HEK293T (cell line): ENCODE results near the gene BOLA3.

ENCODE experiments used
- CTCF ChIA-PET: fragments of 350-600 bp; formaldehyde crosslinking; extraction: SDS; loops from one replicate; lab custom pipeline; 2021; ENCODE audit warnings: antibody characterized with exemption, inconsistent platforms; lab: Yijun Ruan, JAX
- POLR2A ChIA-PET: fragments of 350-600 bp; formaldehyde crosslinking; extraction: SDS; loops from one replicate; lab custom pipeline; 2020; ENCODE audit warnings: antibody characterized with exemption, inconsistent platforms; lab: Yijun Ruan, JAX
- DNase-seq: peaks from one replicate; pipeline ENCODE4 v3.0.0; 2012; ENCODE audit warnings: mixed read lengths; ENCODE audit errors: extremely low spot score
- ARNT ChIP-seq: fragments of 450-650 bp; IDR thresholded peaks from 2 replicates; pipeline ENCODE4 v1.6.1; 2017; ENCODE audit warnings: mild to moderate bottlenecking
- BHLHE40 ChIP-seq: fragments of 450-650 bp; IDR thresholded peaks from 2 replicates; pipeline ENCODE4 v1.6.1; 2016; ENCODE audit warnings: mild to moderate bottlenecking, moderate library complexity, borderline replicate concordance
- CTBP1 ChIP-seq: fragments of 450-650 bp; IDR thresholded peaks from 2 replicates; pipeline ENCODE4 v1.6.1; 2016; ENCODE audit warnings: borderline replicate concordance
- ELF4 ChIP-seq: fragments of 450-650 bp; IDR thresholded peaks from 2 replicates; pipeline ENCODE4 v1.6.1; 2017; ENCODE audit warnings: antibody characterized with exemption
- FOXA1 ChIP-seq: fragments of 450-650 bp; IDR thresholded peaks from 2 replicates; pipeline ENCODE4 v1.6.1; 2016; ENCODE audit warnings: mild to moderate bottlenecking
- FOXK2 ChIP-seq: fragments of 450-650 bp; IDR thresholded peaks from 2 replicates; pipeline ENCODE4 v1.6.1; 2016; ENCODE audit warnings: mild to moderate bottlenecking
- FOXM1 ChIP-seq: fragments of 450-650 bp; IDR thresholded peaks from 2 replicates; pipeline ENCODE4 v1.6.1; 2017; ENCODE audit warnings: mild to moderate bottlenecking, borderline replicate concordance
- HDGF ChIP-seq: fragments of 450-650 bp; IDR thresholded peaks from 2 replicates; pipeline ENCODE4 v1.6.1; 2017; ENCODE audit warnings: antibody characterized with exemption, borderline replicate concordance
- L3MBTL2 ChIP-seq: fragments of 450-650 bp; conservative IDR thresholded peaks from 2 replicates; pipeline ENCODE4 v1.6.1; 2016; ENCODE audit warnings: mild to moderate bottlenecking
- LEF1 ChIP-seq: fragments of 450-650 bp; IDR thresholded peaks from 2 replicates; pipeline ENCODE4 v1.6.1; 2017; ENCODE audit warnings: mild to moderate bottlenecking, borderline replicate concordance
- NFRKB ChIP-seq: fragments of 450-650 bp; IDR thresholded peaks from 2 replicates; pipeline ENCODE4 v1.6.1; 2016; ENCODE audit warnings: mild to moderate bottlenecking, moderate library complexity
- SP1 ChIP-seq: fragments of 450-650 bp; IDR thresholded peaks from 2 replicates; pipeline ENCODE4 v1.6.1; 2017
- SUZ12 ChIP-seq: fragments of 450-650 bp; IDR thresholded peaks from 2 replicates; pipeline ENCODE4 v1.6.1; 2016; ENCODE audit warnings: mild to moderate bottlenecking
- TARDBP ChIP-seq: fragments of 450-650 bp; IDR thresholded peaks from 2 replicates; pipeline ENCODE4 v1.6.1; 2016
- ZNF384 ChIP-seq: fragments of 450-650 bp; IDR thresholded peaks from 2 replicates; pipeline ENCODE4 v1.6.1; 2016
- TF ChIP-seq, protein P1 (sequence below): fragments of 450-650 bp; IDR thresholded peaks from 2 replicates; pipeline ENCODE4 v1.6.1; 2016

Gene BOLA3

DNA sequence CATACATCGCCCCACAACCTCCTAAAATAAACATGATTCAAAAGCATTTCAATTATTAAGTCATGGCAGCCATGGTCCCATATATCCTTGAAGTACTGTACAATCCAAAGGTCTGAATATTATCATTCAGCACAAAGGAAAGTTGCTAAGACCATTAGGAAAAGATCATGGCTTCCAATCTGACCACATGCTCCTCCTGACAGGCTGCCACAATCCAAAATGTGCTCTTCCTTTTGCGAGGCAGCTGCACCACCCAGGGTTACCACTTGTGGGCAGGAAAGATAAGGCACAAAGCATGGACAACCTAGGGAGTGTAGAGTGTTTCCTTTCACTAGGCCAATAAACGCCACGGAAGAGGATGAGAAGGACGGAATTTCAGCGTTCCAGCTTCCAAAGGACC lies 5.4 kb downstream of the BOLA3 start:
- POLR2A ChIA-PET = interaction anchor here (0.7 kb wide), 1 partner anchor 304 kb away, joined by 3 read pairs; no protein-coding TSS in a partner anchor
- CTCF ChIA-PET = interaction anchor here (0.6 to 0.8 kb wide), 2 partner anchors 249 to 318 kb away, joined by 3 to 5 read pairs; no protein-coding TSS in a partner anchor
- no peak for TF ChIP-seq LEF1
- TF ChIP-seq L3MBTL2 = 0 out of 2 replicates have a peak, but pooled peaks have one; percentile 14
- peak; percentile 32 for DNase-seq

DNA sequence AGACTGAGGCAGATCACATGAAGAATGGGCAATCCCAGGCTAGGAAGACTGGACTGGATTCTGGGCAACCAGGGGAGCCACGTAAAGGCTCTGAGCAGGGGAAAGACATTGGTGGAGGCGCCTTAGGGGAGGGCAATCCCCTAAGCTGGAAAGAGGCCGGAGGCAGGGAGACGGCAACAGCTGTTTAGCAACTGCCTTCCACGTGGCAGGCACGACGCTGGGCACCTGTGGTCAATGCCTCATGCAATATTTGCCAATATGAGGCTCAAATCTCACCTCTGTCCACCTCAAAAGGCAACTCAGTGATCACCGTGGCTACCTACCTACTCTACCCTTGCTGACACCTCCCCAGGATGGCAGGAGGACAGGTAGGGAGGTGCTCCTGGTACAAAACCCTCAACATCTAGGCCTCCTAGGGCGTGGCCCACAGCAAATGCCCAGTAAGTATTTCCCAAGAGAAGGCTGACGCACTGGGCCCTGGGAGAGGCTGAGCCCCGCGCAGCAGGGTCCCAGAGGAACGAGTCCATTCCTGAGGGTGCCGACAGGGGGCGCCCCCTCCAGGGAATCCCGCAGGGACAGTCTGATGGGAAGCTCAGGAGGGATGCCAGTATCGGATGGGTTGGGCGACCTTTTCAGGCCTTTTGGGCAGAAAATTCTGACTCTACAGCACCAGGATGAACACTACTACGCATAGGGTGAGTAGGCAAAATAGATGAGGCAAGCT lies 8.9 kb downstream of the BOLA3 start:
- DNase-seq = peak; percentile 56
- ChIA-PET POLR2A (interaction anchor here (1.1 to 2.4 kb wide), 4 partner anchors 12 to 60 kb away, joined by 3 to 7 read pairs (median 4); partner anchors contain the start of genes MOB1A and MTHFD2), CTCF (interaction anchor here (0.6 to 1.3 kb wide), 6 partner anchors 8 to 18 kb away, joined by 3 to 9 read pairs (median 5); no protein-coding TSS in a partner anchor)
- no peak for TF ChIP-seq LEF1
- TF ChIP-seq FOXA1 = no peak
- TF ChIP-seq SUZ12 = no peak
- TF ChIP-seq NFRKB = no peak
- TF ChIP-seq ARNT = no peak
- TF ChIP-seq L3MBTL2 = no peak
- no peak for TF ChIP-seq BHLHE40
- TF ChIP-seq HDGF = no peak
- TF ChIP-seq TARDBP = no peak
- no peak for TF ChIP-seq FOXK2
- TF ChIP-seq SP1 = no peak
- TF ChIP-seq ELF4 = no peak
- TF ChIP-seq, protein P1, sequence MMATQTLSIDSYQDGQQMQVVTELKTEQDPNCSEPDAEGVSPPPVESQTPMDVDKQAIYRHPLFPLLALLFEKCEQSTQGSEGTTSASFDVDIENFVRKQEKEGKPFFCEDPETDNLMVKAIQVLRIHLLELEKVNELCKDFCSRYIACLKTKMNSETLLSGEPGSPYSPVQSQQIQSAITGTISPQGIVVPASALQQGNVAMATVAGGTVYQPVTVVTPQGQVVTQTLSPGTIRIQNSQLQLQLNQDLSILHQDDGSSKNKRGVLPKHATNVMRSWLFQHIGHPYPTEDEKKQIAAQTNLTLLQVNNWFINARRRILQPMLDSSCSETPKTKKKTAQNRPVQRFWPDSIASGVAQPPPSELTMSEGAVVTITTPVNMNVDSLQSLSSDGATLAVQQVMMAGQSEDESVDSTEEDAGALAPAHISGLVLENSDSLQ = no peak
- no peak for TF ChIP-seq FOXM1
- TF ChIP-seq ZNF384 = no peak
- TF ChIP-seq CTBP1 = no peak

DNA sequence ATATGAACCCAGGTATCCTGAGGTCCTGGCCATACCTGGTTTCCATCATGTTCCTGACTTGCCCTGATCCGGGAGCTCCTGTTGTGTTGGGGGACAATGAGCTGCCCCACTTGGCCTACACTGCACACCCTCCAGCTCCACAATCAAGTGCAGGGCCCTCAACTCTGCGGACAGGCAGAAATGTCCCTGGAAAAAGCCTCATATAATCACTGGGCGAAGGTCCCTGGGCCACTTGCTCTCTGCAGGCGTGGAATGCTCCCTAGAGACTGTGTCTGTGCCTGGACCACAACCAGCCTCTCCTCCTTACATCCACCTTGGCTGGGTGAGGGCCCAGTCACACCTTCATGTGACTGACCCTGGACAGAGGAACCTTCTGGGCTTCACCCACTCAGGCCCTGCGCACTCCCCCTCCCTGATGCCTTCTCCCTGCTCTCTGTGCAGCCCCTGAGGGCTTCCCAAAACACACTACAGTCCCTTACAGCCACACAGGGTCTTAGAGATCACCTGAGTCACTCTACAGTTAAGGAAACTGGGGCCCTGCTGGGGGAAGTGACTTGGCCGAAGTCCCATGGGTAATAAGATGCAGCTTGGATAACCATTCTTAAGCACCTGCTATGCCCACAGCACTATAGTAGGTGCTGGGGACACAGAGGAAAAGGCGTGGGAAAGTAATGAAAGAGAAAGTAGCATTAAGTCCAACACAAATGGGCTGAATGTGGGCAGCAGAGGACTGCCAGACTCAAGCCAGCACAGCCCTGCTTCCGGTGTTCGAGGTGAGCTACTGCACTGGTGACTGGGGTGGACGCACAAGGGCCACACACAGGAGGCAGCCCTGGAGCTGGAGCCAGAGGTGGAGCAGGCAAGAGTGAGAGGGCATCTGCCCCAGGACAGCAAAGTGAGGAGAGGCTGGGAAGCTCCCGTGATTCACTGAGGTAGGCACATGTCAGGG lies 9.8 kb downstream of the BOLA3 start:
- TF ChIP-seq LEF1 (no peak), HDGF (no peak), NFRKB (no peak), FOXM1 (no peak), L3MBTL2 (no peak), ARNT (no peak), TARDBP (no peak), ZNF384 (no peak), ELF4 (no peak), SUZ12 (no peak), FOXK2 (no peak), FOXA1 (no peak), BHLHE40 (no peak), SP1 (no peak), CTBP1 (no peak)
- TF ChIP-seq, protein P1 = no peak
- CTCF ChIA-PET = interaction anchor here (0.9 to 1.1 kb wide), 2 partner anchors 9 to 13 kb away, joined by 3 to 7 read pairs; no protein-coding TSS in a partner anchor
- POLR2A ChIA-PET = interaction anchor here (1.1 to 2.4 kb wide), 3 partner anchors 13 to 41 kb away, joined by 3 to 7 read pairs (median 4); partner anchors contain the start of gene MOB1A
- DNase-seq = no peak

DNA sequence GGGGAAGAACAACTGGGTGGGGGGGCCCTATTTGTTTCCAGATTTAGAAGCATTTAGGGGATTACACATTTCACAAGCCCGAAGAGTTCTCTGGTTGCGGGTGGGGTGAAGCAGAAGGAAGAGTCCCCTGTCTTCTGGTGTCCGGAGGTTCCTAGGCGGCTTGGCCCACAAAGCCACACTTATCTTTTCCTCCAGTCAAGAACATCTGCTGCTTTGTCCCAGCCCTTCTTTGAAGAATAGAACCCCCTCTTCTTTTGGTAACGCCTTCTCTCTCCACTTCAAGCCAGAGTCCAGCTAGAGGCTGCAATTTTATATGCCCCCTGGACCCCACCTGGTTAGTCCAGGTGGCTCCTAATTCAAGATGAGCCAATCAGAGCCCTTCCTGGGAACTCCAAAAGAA lies 15.8 kb downstream of the BOLA3 start:
- TF ChIP-seq ELF4 (no peak), HDGF (no peak), BHLHE40 (no peak), TARDBP (no peak), FOXK2 (no peak), LEF1 (no peak), SUZ12 (no peak), NFRKB (no peak), FOXA1 (no peak), ARNT (no peak), ZNF384 (no peak), CTBP1 (no peak)
- no peak for DNase-seq
- ChIA-PET CTCF (interaction anchor here (0.9 kb wide), 1 partner anchor 12 kb away, joined by 3 read pairs; no protein-coding TSS in a partner anchor), POLR2A (interaction anchor here (1.1 kb wide), 1 partner anchor 17 kb away, joined by 3 read pairs; no protein-coding TSS in a partner anchor)

DNA sequence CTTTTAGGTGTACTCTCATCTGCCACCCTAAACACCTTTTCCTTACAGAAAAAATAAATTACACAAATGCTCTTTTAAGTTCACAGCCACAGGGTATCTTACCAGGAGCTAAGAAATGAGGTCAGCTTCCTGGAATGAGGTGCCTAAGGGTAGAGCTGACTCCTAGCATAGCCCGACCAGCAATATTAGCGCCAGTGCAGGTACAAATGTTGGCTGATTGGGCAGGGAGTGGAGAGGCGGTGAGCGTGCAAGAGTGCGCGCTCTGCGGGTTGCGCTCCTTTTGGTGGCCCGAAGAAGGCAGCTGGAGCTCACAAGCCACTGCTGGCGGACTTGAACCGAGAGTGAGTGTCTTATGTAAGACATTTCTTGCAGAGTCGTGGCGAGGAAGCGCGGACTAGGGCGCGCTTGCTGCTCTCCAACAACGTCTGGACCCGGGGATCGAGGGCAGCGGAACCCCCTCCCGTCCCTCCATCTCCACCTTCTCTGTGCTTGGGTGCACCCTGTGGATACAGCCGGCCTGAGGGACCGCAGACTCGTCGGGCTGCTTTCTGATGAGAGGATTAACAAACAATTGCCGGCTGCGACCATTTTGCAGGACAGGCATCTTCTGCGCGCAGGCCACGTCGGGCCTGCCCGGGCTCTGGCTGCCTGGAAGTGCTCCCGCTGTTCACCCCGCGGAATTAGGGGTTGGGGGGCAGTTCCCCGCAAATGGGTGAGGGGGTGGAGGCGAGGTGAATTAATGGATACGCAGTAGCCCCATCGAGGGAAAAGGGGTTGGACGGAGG lies 17.3 kb downstream of the BOLA3 start:
- TF ChIP-seq FOXM1 (no peak), ELF4 (no peak), FOXA1 (no peak), HDGF (no peak), FOXK2 (no peak), LEF1 (no peak), NFRKB (no peak), TARDBP (no peak), BHLHE40 (no peak)
- TF ChIP-seq, protein P1 = no peak
- ChIA-PET CTCF (no interaction called here), POLR2A (no interaction called here)
- DNase-seq = no peak
